Body of pancreas (tissue), 4 donors: ENCODE measurements around the gene TCEANC2.
"Not testable (repeated sequence)": the region's sequence is repeated elsewhere in the genome, so short reads cannot be mapped to it uniquely, and the experiment has no call there.

Source experiments
- POLR2A ChIP-seq, 3 donors: fragments of 450-650 bp; IDR thresholded peaks; one replicate each; pipeline ENCODE4 v1.6.1; 2016; ENCODE audit warnings: antibody characterized with exemption in 3 of 3, mild to moderate bottlenecking in 2 of 3
- TF ChIP-seq, protein P1 (sequence below), 7 experiments: fragments of 450-650 bp in 4 of 7; fragments of 200-600 bp in 3 of 7; sonication (generic) in 3 of 7; IDR thresholded peaks; one replicate each; pipeline ENCODE4 v1.5.1; 2016 to 2019; ENCODE audit warnings: antibody characterized with exemption in 7 of 7

DNA sequence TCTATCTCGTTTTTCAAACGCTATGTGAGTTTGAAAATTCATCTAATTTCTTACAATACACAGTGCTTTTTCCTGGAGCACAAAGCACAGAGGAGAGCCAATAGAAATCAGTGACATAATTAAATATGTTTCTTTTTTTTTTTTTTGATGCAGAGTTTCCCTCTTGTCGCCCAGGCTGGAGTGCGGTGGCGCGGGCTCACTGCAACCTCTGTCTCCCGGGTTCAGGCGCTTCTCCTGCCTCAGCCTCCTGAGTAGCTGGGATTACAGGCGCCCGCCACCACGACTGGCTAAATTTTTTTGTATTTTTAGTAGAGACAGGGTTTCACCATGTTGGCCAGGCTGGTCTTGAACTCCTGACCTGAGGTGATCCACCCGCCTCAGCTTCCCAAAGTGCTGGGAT is 3.0 kb upstream of the TCEANC2 start:
- TF ChIP-seq, protein P1, sequence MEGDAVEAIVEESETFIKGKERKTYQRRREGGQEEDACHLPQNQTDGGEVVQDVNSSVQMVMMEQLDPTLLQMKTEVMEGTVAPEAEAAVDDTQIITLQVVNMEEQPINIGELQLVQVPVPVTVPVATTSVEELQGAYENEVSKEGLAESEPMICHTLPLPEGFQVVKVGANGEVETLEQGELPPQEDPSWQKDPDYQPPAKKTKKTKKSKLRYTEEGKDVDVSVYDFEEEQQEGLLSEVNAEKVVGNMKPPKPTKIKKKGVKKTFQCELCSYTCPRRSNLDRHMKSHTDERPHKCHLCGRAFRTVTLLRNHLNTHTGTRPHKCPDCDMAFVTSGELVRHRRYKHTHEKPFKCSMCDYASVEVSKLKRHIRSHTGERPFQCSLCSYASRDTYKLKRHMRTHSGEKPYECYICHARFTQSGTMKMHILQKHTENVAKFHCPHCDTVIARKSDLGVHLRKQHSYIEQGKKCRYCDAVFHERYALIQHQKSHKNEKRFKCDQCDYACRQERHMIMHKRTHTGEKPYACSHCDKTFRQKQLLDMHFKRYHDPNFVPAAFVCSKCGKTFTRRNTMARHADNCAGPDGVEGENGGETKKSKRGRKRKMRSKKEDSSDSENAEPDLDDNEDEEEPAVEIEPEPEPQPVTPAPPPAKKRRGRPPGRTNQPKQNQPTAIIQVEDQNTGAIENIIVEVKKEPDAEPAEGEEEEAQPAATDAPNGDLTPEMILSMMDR (IDR thresholded peaks at IDR 0.05) = not testable (repeated sequence)
- not testable (repeated sequence) for TF ChIP-seq POLR2A (IDR thresholded peaks at IDR 0.05)
